Panc1 (cell line): Measurements from ENCODE around the gene TLK1. TPM values are rescaled to one million over a fixed set of nuclear protein-coding genes. Genes with fewer than 3 reads are reported as not detected.
"Not testable (repeated sequence)": the region's sequence is repeated elsewhere in the genome, so short reads cannot be mapped to it uniquely, and the experiment has no call there.

Experiments used
- ATAC-seq: fragments of 200-7000 bp; cut with Tn5 transposase; 2 replicates; pipeline ENCODE4 v1.9.1; 2020; ENCODE audit warnings: mild to moderate bottlenecking, moderate library complexity
- BruUV-seq: library from RNA; stranded (reverse); fragments of 400-500 nt; replicated peaks from 2 replicates; lab custom pipeline; 2021; lab: Mats Ljungman, UMichigan
- CTCF ChIA-PET: fragments of 300-600 bp; sonication (Branson Sonifier 250); formaldehyde crosslinking; loops from one replicate; lab custom pipeline; 2022; ENCODE audit warnings: antibody characterized with exemption; lab: Charles Lee
- POLR2A ChIA-PET: fragments of 300-600 bp; sonication (Branson Sonifier 250); formaldehyde crosslinking; loops from one replicate; lab custom pipeline; 2022; ENCODE audit warnings: antibody characterized with exemption; lab: Charles Lee
- DNase-seq: peaks from one replicate; pipeline ENCODE4 v3.0.0-alpha.2; 2010; ENCODE audit warnings: low read depth, low spot score
- H3K27ac ChIP-seq: 2 replicates; pipeline ENCODE4 v1.5.1; 2011; ENCODE audit warnings: mild to moderate bottlenecking, low read length, inconsistent platforms
- H3K27me3 ChIP-seq: fragments of 200-500 bp; sonication (Bioruptor generic); 2 replicates; pipeline ENCODE4 v1.6.0; 2014; ENCODE audit warnings: low read length, inconsistent platforms; ENCODE audit not compliant: control insufficient read depth, insufficient read depth
- H3K36me3 ChIP-seq: fragments of 200-500 bp; sonication (Bioruptor generic); 2 replicates; pipeline ENCODE4 v1.5.1; 2014; ENCODE audit warnings: inconsistent platforms, mild to moderate bottlenecking, low read length, moderate library complexity; ENCODE audit not compliant: control insufficient read depth, insufficient read depth
- H3K4me1 ChIP-seq: 2 replicates; pipeline ENCODE4 v1.5.1; 2011; ENCODE audit warnings: inconsistent platforms, mild to moderate bottlenecking, low read length, moderate library complexity; ENCODE audit not compliant: control insufficient read depth, insufficient read depth
- H3K4me3 ChIP-seq, 2 experiments: 2 replicates each; pipeline ENCODE4 v1.5.1; 2011 to 2012; ENCODE audit warnings: low read depth in 2 of 2, low read length in 2 of 2, mild to moderate bottlenecking in 2 of 2, inconsistent platforms in 1 of 2, moderate library complexity in 1 of 2
- H3K9me3 ChIP-seq: fragments of 200-500 bp; sonication (Bioruptor generic); 2 replicates; pipeline ENCODE4 v1.5.1; 2014; ENCODE audit warnings: low read depth, mild to moderate bottlenecking, inconsistent platforms, low read length, moderate library complexity; ENCODE audit not compliant: control insufficient read depth, insufficient read depth
- CTCF ChIP-seq: fragments of 450-650 bp; IDR thresholded peaks from 2 replicates; pipeline ENCODE4 v1.5.1; 2017; ENCODE audit warnings: mild to moderate bottlenecking
- POLR2AphosphoS5 ChIP-seq: IDR thresholded peaks from 2 replicates; pipeline ENCODE4 v1.6.1; 2012; ENCODE audit warnings: mild to moderate bottlenecking, low read depth, low read length, moderate library complexity
- SIN3A ChIP-seq: IDR thresholded peaks from 2 replicates; pipeline ENCODE4 v1.6.1; 2012; ENCODE audit warnings: low read depth, mild to moderate bottlenecking, low read length, moderate library complexity, borderline replicate concordance; ENCODE audit not compliant: insufficient read depth
- TCF7L2 ChIP-seq: IDR thresholded peaks from 2 replicates; pipeline ENCODE4 v1.6.1; 2011; ENCODE audit warnings: mild to moderate bottlenecking, low read depth, low read length, inconsistent platforms
- in situ Hi-C: cut with HindIII; loops from 2 replicates; pipeline ENCODE4 v1.10.0; 2016; ENCODE audit warnings: low sequenced_read_pairs, low pct_unique_long_range_greater_than_20kb
- intact Hi-C: fragments of 100-400 bp; cut with micrococcal nuclease; formaldehyde crosslinking; loops from one replicate; pipeline ENCODE4 v1.10.0; 2022; ENCODE audit not compliant: unreplicated experiment
- total RNA-seq: library from RNA; stranded (reverse); gene quantifications from one replicate; pipeline ENCODE4 v1.2.1, GENCODE V29; 2021; ENCODE audit not compliant: unreplicated experiment
- TF ChIP-seq, protein P1 (sequence below), 2 experiments: IDR thresholded peaks; 2 replicates each; pipeline ENCODE4 v1.6.1; 2011 to 2012; ENCODE audit warnings: low read depth in 2 of 2, control low read depth in 1 of 2, low read length in 1 of 2, mild to moderate bottlenecking in 1 of 2, moderate library complexity in 1 of 2; ENCODE audit not compliant: insufficient read depth in 1 of 2

Gene TLK1
- total RNA-seq, 1 experiment from 2014 or later: 92.9 TPM

DNA sequence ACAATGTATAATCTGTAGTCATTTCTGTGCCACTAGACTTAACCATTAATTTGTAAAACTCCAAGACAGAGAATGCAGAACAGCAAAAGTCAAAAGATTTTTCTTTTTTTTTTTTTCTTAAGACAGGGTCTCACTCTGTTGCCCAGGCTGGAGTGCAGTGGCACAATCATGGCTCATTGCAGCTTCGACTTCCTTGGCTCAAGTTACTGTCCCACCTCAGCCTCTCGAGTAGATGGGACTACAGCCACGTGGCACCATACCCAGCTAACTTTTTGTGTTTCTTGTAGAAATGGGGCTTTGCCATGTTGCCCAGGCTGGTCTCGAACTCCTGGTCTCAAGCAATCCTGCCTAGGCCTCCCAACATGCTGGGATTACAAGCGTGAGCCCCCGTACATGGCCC, 80.1 kb downstream of the TLK1 start:
- Histone ChIP-seq H3K27me3 (no peaks in the 10 kb centered on the region), H3K9me3 (no peaks in the 10 kb centered on the region), H3K4me3 (no peak overlapping the region), H3K27ac (no peak overlapping the region), H3K4me1 (no peaks in the 10 kb centered on the region; the same call in 1 of the 2 replicates), H3K36me3 (peaks cover 2% of the 10 kb centered on the region; the same call in 1 of the 2 replicates)
- no peak for TF ChIP-seq SIN3A
- TF ChIP-seq CTCF: no peak
- TF ChIP-seq, protein P1, sequence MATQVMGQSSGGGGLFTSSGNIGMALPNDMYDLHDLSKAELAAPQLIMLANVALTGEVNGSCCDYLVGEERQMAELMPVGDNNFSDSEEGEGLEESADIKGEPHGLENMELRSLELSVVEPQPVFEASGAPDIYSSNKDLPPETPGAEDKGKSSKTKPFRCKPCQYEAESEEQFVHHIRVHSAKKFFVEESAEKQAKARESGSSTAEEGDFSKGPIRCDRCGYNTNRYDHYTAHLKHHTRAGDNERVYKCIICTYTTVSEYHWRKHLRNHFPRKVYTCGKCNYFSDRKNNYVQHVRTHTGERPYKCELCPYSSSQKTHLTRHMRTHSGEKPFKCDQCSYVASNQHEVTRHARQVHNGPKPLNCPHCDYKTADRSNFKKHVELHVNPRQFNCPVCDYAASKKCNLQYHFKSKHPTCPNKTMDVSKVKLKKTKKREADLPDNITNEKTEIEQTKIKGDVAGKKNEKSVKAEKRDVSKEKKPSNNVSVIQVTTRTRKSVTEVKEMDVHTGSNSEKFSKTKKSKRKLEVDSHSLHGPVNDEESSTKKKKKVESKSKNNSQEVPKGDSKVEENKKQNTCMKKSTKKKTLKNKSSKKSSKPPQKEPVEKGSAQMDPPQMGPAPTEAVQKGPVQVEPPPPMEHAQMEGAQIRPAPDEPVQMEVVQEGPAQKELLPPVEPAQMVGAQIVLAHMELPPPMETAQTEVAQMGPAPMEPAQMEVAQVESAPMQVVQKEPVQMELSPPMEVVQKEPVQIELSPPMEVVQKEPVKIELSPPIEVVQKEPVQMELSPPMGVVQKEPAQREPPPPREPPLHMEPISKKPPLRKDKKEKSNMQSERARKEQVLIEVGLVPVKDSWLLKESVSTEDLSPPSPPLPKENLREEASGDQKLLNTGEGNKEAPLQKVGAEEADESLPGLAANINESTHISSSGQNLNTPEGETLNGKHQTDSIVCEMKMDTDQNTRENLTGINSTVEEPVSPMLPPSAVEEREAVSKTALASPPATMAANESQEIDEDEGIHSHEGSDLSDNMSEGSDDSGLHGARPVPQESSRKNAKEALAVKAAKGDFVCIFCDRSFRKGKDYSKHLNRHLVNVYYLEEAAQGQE (IDR thresholded peaks at IDR 0.05; ENCODE audit: insufficient read depth in 1 of 2, low read depth in 2 of 2, low read length in 1 of 2): no peak
- no peak for TF ChIP-seq POLR2AphosphoS5
- no peak for TF ChIP-seq TCF7L2
- intact Hi-C loops (no loop called here), in situ Hi-C loops (no loop called here)
- ChIA-PET CTCF (no interaction called here), POLR2A (interaction anchor here (0.5 kb wide), 1 partner anchor 9 kb away, joined by 4 read pairs; no protein-coding TSS in a partner anchor)
- no TSS peak for BruUV-seq
- ATAC-seq (no peak), DNase-seq (no peak)

GRCh38 chr2:171076422-171076821, 84.3 kb downstream of the TLK1 start:
- H3K36me3 ChIP-seq, H3K4me1 ChIP-seq, POLR2A ChIA-PET, H3K27me3 ChIP-seq, DNase-seq, H3K9me3 ChIP-seq, H3K4me3 ChIP-seq, in situ Hi-C loops, BruUV-seq, H3K27ac ChIP-seq, ATAC-seq, CTCF ChIA-PET, intact Hi-C loops: not testable (repeated sequence)

- Histone ChIP-seq H3K9me3 (no peaks in the 10 kb centered on the region), H3K27me3 (no peaks in the 10 kb centered on the region), H3K27ac (no peak overlapping the region), H3K4me3 (no peak overlapping the region), H3K36me3 (no peaks in the 10 kb centered on the region), H3K4me1 (no peaks in the 10 kb centered on the region)
- DNase-seq (no peak), ATAC-seq (no peak)
- intact Hi-C loops (no loop called here), in situ Hi-C loops (no loop called here)
- no TSS peak for BruUV-seq
- TF ChIP-seq POLR2AphosphoS5 (no peak), CTCF (no peak)
- TF ChIP-seq, protein P1 (IDR thresholded peaks at IDR 0.05; ENCODE audit: insufficient read depth in 1 of 2, low read depth in 2 of 2, low read length in 1 of 2): no peak
- POLR2A ChIA-PET: no interaction called here
- CTCF ChIA-PET: no interaction called here
These were observed 88.5 kb downstream of the TLK1 start for GRCh38 chr2:171072164-171072563.
